Liver (tissue), 9 donors: ENCODE data around the gene EFCC1. TPM values are rescaled to one million over a fixed set of nuclear protein-coding genes. Genes with fewer than 3 reads are reported as not detected.

Experiments
- DNase-seq: peaks from one replicate; pipeline ENCODE4 v3.0.0-alpha.2; 2017; ENCODE audit warnings: low spot score
- H3K27ac ChIP-seq, 2 donors: one replicate each; pipeline ENCODE4 v1.7.0; 2013; ENCODE audit warnings: inconsistent platforms in 2 of 2, low read length in 2 of 2, control low read depth in 1 of 2, low read depth in 1 of 2, mild to moderate bottlenecking in 1 of 2
- H3K27me3 ChIP-seq, 4 donors: one replicate each; pipeline versions ENCODE4 v1.6.1 to v1.7.0; 2013; ENCODE audit warnings: low read length in 3 of 4, inconsistent platforms in 1 of 4, mild to moderate bottlenecking in 1 of 4, moderate library complexity in 1 of 4; ENCODE audit not compliant: control insufficient read depth in 4 of 4, insufficient read depth in 4 of 4
- H3K36me3 ChIP-seq, 4 donors: one replicate each; pipeline versions ENCODE4 v1.6.1 to v1.7.0; 2013; ENCODE audit warnings: low read length in 3 of 4, mild to moderate bottlenecking in 3 of 4, low read depth in 1 of 4, moderate library complexity in 1 of 4; ENCODE audit not compliant: control insufficient read depth in 4 of 4, insufficient read depth in 3 of 4
- H3K4me1 ChIP-seq, 4 donors: one replicate each; pipeline versions ENCODE4 v1.6.1 to v1.7.0; 2013; ENCODE audit warnings: low read length in 3 of 4, mild to moderate bottlenecking in 3 of 4, moderate library complexity in 1 of 4; ENCODE audit not compliant: control insufficient read depth in 4 of 4, insufficient read depth in 4 of 4
- H3K4me3 ChIP-seq, 3 donors: one replicate each; pipeline versions ENCODE4 v1.6.1 to v1.7.0; 2013; ENCODE audit warnings: low read length in 3 of 3, control low read depth in 1 of 3, low read depth in 1 of 3, mild to moderate bottlenecking in 1 of 3
- H3K9ac ChIP-seq, 2 donors: one replicate each; pipeline ENCODE4 v1.7.0; 2013; ENCODE audit warnings: low read length in 2 of 2, mild to moderate bottlenecking in 2 of 2, moderate library complexity in 2 of 2, control low read depth in 1 of 2, low read depth in 1 of 2
- H3K9me3 ChIP-seq, 4 donors: one replicate each; pipeline versions ENCODE4 v1.6.1 to v1.7.0; 2013; ENCODE audit warnings: low read length in 3 of 4; ENCODE audit not compliant: control insufficient read depth in 4 of 4
- ATF3 ChIP-seq: IDR thresholded peaks from 2 replicates; pipeline ENCODE4 v1.6.1; 2016; ENCODE audit warnings: antibody characterized with exemption
- EGR1 ChIP-seq, 2 donors: IDR thresholded peaks; 2 replicates each; pipeline ENCODE4 v1.6.1; 2016 to 2018; ENCODE audit warnings: antibody characterized with exemption in 2 of 2, low read depth in 2 of 2
- FOXA1 ChIP-seq: IDR thresholded peaks from 2 replicates; pipeline ENCODE4 v1.6.1; 2016; ENCODE audit warnings: antibody characterized with exemption
- FOXA2 ChIP-seq: IDR thresholded peaks from 2 replicates; pipeline ENCODE4 v1.6.1; 2016; ENCODE audit warnings: antibody characterized with exemption
- GABPA ChIP-seq, 2 donors: IDR thresholded peaks in 1 of 2; conservative IDR thresholded peaks in 1 of 2; 2 replicates each; pipeline ENCODE4 v1.6.1; 2016; ENCODE audit warnings: antibody characterized with exemption in 2 of 2, mild to moderate bottlenecking in 1 of 2, moderate library complexity in 1 of 2
- HNF4A ChIP-seq, 2 donors: conservative IDR thresholded peaks; 2 replicates each; pipeline ENCODE4 v1.6.1; 2016; ENCODE audit warnings: antibody characterized with exemption in 2 of 2, mild to moderate bottlenecking in 2 of 2
- HNF4G ChIP-seq: IDR thresholded peaks from 2 replicates; pipeline ENCODE4 v1.6.1; 2016; ENCODE audit warnings: antibody characterized with exemption
- JUND ChIP-seq, 2 donors: IDR thresholded peaks; 2 replicates each; pipeline ENCODE4 v1.6.1; 2016; ENCODE audit warnings: antibody characterized with exemption in 2 of 2
- MAX ChIP-seq: IDR thresholded peaks from 2 replicates; pipeline ENCODE4 v1.6.1; 2016; ENCODE audit warnings: antibody characterized with exemption
- RAD21 ChIP-seq, 2 donors: IDR thresholded peaks; 2 replicates each; pipeline ENCODE4 v1.6.1; 2016; ENCODE audit warnings: antibody characterized with exemption in 2 of 2, mild to moderate bottlenecking in 2 of 2
- REST ChIP-seq: IDR thresholded peaks from 2 replicates; pipeline ENCODE4 v1.6.1; 2016; ENCODE audit warnings: antibody characterized with exemption, mild to moderate bottlenecking
- RXRA ChIP-seq, 2 donors: IDR thresholded peaks; 2 replicates each; pipeline ENCODE4 v1.6.1; 2017 to 2018; ENCODE audit warnings: antibody characterized with exemption in 2 of 2, mild to moderate bottlenecking in 1 of 2
- SP1 ChIP-seq: IDR thresholded peaks from 2 replicates; pipeline ENCODE4 v1.6.1; 2018; ENCODE audit warnings: antibody characterized with exemption, mild to moderate bottlenecking
- YY1 ChIP-seq: IDR thresholded peaks from 2 replicates; pipeline ENCODE4 v1.6.1; 2016; ENCODE audit warnings: antibody characterized with exemption, mild to moderate bottlenecking
- ZBTB33 ChIP-seq: IDR thresholded peaks from 2 replicates; pipeline ENCODE4 v1.6.1; 2016; ENCODE audit warnings: antibody characterized with exemption
- WGBS: extraction: QIAGEN DNeasy Blood & Tissue Kit; methylation state at CpG from one replicate; pipeline ENCODE4 v1.1.7; 2013; 5-methylcytosine and 5-hydroxymethylcytosine counted together
- polyA plus RNA-seq, 2 donors: library from polyadenylated mRNA; stranded (reverse) in 1 of 2; unstranded in 1 of 2; fragments of 200-250 nt in 1 of 2; fragments of >200 nt in 1 of 2; fragmentation: Nextera tagmentation in 1 of 2; extraction: Ambion mirVana in 1 of 2; gene quantifications; one replicate each; pipeline versions ENCODE4 v1.2.1 to v1.2.3, GENCODE V29; 2013 to 2015
- total RNA-seq, 2 donors: library from RNA; depleted of rRNA; stranded (reverse); fragments of >200 nt; gene quantifications; one replicate each; pipeline ENCODE4 v1.2.3, GENCODE V29; 2014
- donor health status: healthy.
- donor health status: healthy.
- donor health status: healthy.
- donor health status: healthy.
- donor health status: healthy.

EFCC1 gene
- total and polyA plus RNA-seq, 4 donors: 0.08 to 1.0 (median 0.24) TPM

GRCh38 chr3:129034642-129035041 lies 33.5 kb downstream of the EFCC1 start (continued):
- TF ChIP-seq REST: no peak
- no peak for TF ChIP-seq RAD21 (IDR thresholded peaks at IDR 0.05)

- TF ChIP-seq ATF3 (no peak), HNF4G (no peak), MAX (no peak), JUND (IDR thresholded peaks at IDR 0.05) (no peak)
- Histone ChIP-seq H3K9me3 (peaks cover 0 to under 1% (median 0%) of the 10 kb centered on the region in 4 donors), H3K4me3 (no peak overlapping the region), H3K4me1 (peaks cover 0 to 7% (median 4%) of the 10 kb centered on the region in 4 donors), H3K27ac (no peak overlapping the region), H3K36me3 (no peaks in the 10 kb centered on the region), H3K27me3 (no peaks in the 10 kb centered on the region), H3K9ac (no peak overlapping the region)
- no peak for DNase-seq
- WGBS: 70% methylated on average over 11 of the region's 11 CpGs
These were observed 34.5 kb downstream of the EFCC1 start for GRCh38 chr3:129035360-129036221.

GRCh38 chr3:129036222-129037092 lies 35.4 kb downstream of the EFCC1 start:
- H3K9me3 ChIP-seq: no peaks in the 10 kb centered on the region
- H3K27me3 ChIP-seq: no peaks in the 10 kb centered on the region
- H3K36me3 ChIP-seq: no peaks in the 10 kb centered on the region
- WGBS: 90% methylated on average over 10 of the region's 10 CpGs
- peaks cover 0 to 7% (median 4%) of the 10 kb centered on the region in 4 donors for H3K4me1 ChIP-seq
- TF ChIP-seq FOXA2 (no peak), RAD21 (IDR thresholded peaks at IDR 0.05) (no peak), RXRA (IDR thresholded peaks at IDR 0.05) (no peak), GABPA (IDR thresholded peaks at IDR 0.05 in 1 of 2, conservative IDR thresholded peaks at IDR 0.05 in 1 of 2) (no peak), MAX (no peak), YY1 (no peak), HNF4G (no peak), JUND (IDR thresholded peaks at IDR 0.05) (no peak), HNF4A (conservative IDR thresholded peaks at IDR 0.05) (no peak), FOXA1 (no peak), EGR1 (IDR thresholded peaks at IDR 0.05; ENCODE audit: low read depth in 2 of 2) (no peak), SP1 (no peak), ZBTB33 (no peak)
- no peak overlapping the region for H3K27ac ChIP-seq
- no peak for DNase-seq
- H3K9ac ChIP-seq: no peak overlapping the region
- H3K4me3 ChIP-seq: no peak overlapping the region
